T47D (cell line): Measurements from ENCODE around the gene C5orf22.
"Not testable (repeated sequence)": the region's sequence is repeated elsewhere in the genome, so short reads cannot be mapped to it uniquely, and the experiment has no call there.

Source experiments
- DNase-seq, 2 experiments: peaks; one replicate each; pipeline versions ENCODE4 v3.0.0 to v3.0.0-alpha.2; 2011 to 2012; ENCODE audit warnings: low read depth in 1 of 2, low spot score in 1 of 2
- JUND ChIP-seq: IDR thresholded peaks from 2 replicates; pipeline ENCODE4 v1.6.1; 2012; ENCODE audit warnings: low read depth
- in situ Hi-C: cut with HindIII; loops from 2 replicates; pipeline ENCODE4 v1.10.0; 2016; ENCODE audit warnings: low sequenced_read_pairs, low pct_unique_long_range_greater_than_20kb

The C5orf22 gene

DNA sequence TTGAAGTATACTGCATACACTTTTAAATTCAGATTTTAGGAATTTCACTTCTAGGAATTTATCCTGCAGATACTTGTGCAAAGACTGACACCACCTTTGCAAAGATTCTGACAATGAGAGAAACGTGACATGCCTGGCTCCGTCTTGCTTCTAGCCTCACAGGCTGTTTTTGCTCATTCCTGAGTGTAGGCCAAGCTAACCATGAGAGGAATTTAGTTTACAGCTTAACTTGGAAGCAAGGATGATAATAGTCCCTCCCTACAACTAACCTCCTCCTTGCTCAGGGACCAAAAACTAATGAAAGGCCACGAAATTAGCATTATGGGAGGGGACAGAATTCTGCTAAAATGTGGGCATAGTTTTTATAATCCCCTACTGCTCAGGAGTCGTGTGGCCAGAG lies 31.1 kb downstream of the C5orf22 start:
- no peak for TF ChIP-seq JUND
- DNase-seq: no peak
- in situ Hi-C loops: no loop called here

DNA sequence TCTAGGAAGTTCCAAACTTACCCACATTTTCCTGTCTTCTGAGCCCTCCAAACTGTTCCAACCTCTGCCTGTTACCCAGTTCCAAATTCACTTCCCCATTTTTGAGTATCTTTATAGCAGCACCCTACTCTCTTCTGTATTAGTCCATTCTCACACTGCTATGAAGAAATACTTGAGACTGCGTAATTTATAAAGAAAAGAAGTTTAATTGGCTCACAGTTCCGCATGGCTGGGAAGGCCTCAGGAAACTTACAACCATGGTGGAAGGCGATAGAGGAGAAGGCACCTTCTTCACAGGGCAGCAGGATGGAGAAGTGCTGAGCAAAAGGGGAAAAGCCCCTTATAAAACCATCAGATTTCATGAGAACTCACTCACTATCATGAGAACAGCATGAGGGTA lies 34.3 kb downstream of the C5orf22 start:
- DNase-seq, in situ Hi-C loops: not testable (repeated sequence)

- DNase-seq: no peak
- in situ Hi-C loops: no loop called here
Observed at GRCh38 chr5:31568302-31568835, 36.3 kb downstream of the C5orf22 start.

DNA sequence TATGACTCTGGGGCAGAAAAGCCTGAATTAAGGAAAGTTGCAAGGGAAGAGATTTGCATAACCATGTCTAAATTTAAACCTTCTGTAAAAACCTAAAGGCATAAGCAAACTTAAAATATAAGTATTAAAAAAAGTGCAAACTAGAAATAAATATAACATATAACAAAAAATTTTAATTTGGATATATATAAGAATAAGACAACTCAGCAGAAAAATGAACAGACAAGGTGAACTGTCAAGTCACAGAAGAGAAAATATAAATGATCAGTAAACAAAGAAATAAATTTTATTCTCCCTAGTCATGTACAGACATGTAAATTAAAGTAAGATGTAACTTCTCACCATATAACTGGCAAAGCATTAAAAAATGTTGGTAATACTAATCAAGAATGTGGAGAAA lies 37.0 kb downstream of the C5orf22 start:
- in situ Hi-C loops: no loop called here
- no peak for TF ChIP-seq JUND
- DNase-seq: no peak

More at GRCh38 chr5:31568302-31568835, 36.3 kb downstream of the C5orf22 start:
- TF ChIP-seq JUND: no peak

DNA sequence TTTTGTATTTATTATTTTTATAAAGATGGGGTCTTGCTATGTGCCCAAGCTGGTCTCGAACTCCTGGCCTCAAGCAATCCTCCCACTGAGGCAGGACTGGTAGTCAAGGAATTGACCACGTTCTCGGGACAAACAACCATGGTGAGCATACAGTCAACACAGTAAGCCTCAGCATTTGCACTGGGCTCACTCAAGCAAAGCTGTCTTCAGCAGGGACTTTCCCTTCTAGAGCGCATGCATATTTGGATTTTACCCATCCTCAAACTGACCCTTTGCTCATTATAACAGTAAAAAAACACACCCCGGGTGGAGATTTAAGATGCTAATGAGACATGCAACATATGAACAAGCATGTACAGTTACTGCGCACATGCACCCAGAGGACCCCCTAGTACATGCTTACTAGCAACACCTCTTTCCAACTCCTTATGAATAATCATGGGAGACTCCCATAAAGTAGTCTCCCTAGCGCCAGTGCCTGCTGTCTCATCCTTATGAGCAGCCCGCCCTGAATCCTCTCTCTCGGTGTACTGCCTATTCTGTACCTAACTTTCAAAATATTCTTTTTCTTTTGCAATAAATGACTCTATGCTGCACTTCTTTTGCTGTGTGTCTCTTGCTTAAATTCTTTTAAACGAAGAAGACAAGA lies 41.5 kb downstream of the C5orf22 start:
- in situ Hi-C loops: no loop called here
- no peak for TF ChIP-seq JUND
- no peak for DNase-seq

DNA sequence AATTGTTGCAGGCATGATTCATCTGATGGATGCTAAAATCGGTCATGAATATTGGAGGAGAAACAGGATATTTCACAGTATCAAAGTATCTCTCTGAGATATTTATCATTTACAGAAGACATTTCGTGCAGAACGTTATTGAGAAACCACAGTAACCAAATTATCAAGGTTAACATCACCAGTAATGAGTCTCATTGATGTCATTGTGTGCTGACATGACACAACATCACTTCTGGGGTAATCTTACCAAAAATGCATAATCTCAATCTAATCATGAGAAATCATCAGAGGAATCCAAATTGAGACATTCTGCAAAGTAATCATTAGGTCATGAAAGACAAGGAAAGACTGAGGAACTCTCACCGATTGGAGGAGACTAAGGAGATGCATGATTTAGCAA lies 42.7 kb downstream of the C5orf22 start:
- no peak for DNase-seq
- in situ Hi-C loops: no loop called here
- TF ChIP-seq JUND: no peak

DNA sequence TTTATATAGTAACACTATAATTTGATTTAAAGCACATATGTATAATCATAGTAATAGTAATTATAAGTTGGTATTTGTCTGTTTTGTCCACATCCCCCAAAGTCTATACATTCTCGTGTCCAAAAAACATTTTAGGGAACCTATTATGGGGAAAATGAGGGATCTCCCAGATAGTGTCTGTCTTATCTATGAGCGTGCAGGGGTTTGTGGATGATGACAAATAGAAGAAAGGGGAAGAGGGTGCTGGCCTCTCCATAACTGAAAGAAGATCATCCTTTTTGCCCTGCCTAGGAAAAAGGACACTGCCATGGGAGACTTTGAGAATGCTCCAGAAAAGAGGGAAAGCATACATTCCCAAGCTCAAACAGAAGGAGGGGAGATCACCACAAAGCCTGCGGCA lies 45.3 kb downstream of the C5orf22 start:
- in situ Hi-C loops: no loop called here
- no peak for TF ChIP-seq JUND
- DNase-seq: no peak

- in situ Hi-C loops: no loop called here
- no peak for DNase-seq
- TF ChIP-seq JUND: no peak
Observed at GRCh38 chr5:31579558-31579957, 47.5 kb downstream of the C5orf22 start.

DNA sequence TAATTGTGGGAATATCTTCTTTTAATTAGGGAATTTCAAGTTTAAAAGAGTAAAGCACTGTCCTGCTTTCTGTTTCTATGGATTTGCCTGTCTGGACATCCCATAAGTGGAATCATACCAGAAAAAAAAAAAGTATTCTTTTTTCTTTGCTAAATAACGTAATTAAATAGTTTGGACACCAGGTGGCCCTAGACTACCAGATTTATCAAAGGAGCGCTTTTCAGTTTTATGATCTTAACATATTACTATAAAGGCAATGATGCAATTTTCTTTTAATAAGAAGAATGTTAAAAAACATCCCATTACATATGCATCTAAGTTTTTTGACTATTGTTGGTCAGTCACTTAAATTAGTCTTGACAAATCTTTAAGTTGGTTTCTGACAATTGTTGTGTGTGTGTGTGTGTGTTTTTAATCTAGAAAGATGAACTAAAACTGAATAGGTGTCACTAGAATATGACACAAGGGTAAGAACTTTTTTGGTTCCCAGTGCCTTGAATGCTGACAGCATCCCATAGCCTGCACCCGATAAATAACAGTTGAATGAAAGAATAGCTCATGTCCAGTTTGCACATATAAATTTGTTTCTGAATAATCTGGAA lies 49.5 kb downstream of the C5orf22 start:
- DNase-seq: peak in 1 of 2 experiments; percentile 64
- in situ Hi-C loops: no loop called here
- no peak for TF ChIP-seq JUND

- in situ Hi-C loops: no loop called here
- TF ChIP-seq JUND: no peak
- no peak for DNase-seq
Observed at GRCh38 chr5:31583129-31583528, 51.0 kb downstream of the C5orf22 start.

GRCh38 chr5:31585166-31585894 lies 53.2 kb downstream of the C5orf22 start:
- in situ Hi-C loops: no loop called here
- DNase-seq: no peak
- TF ChIP-seq JUND: no peak

DNA sequence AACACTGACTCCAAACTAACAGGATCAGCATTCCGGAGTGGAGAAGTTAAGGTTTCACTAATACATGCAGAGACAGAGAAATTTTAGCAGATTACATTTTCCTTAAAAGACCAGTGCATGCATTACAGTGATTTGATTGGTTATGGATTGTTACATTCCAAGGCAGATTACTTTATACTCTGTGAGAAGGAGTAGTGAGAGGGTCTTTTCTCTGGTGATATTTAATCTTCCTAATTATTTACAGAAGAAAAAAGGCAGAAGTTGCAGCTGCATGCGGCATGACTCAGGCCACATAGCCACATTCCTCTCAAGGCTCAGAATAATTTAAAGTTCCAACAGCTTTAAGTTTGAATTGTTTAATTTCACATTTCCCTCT lies 53.8 kb downstream of the C5orf22 start:
- TF ChIP-seq JUND: no peak
- no peak for DNase-seq
- in situ Hi-C loops: no loop called here

- in situ Hi-C loops: no loop called here
- DNase-seq: no peak
- TF ChIP-seq JUND: no peak
Observed at GRCh38 chr5:31587546-31587945, 55.4 kb downstream of the C5orf22 start.

DNA sequence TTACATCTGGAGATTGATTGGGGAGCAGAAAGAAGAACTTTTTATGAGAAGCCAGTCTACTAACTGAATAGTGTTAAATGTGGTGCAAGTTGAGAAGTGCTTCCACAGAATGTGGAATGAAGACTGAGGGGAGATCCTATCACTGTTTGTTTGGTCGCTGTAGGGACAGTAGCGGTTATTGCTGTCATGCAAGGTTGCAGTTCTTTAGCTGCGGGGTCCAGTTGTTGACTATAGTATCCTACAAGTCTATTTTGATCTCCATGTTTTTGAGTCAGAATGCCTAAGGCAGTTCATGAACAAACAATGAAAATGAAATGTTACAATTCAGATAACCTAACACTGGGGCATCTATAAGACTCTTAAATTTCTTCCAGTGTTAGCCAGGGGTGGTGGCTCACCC lies 61.6 kb downstream of the C5orf22 start:
- TF ChIP-seq JUND: no peak

More for the DNA sequence above, 61.6 kb downstream of the C5orf22 start:
- DNase-seq: peak in 1 of 2 experiments; percentile 18
- in situ Hi-C loops: no loop called here
